Adipose tissue (tissue), 3 donors: ENCODE results near the gene PRKCI. TPM values are rescaled to one million over a fixed set of nuclear protein-coding genes. Genes with fewer than 3 reads are reported as not detected.
"Not testable (repeated sequence)": the region's sequence is repeated elsewhere in the genome, so short reads cannot be mapped to it uniquely, and the experiment has no call there.

Source experiments
- H3K27ac ChIP-seq: one replicate; pipeline ENCODE4 v1.5.1; 2013; ENCODE audit warnings: low read depth, low read length
- WGBS, 3 donors: extraction: QIAGEN DNeasy Blood & Tissue Kit; methylation state at CpG; one replicate each; pipeline ENCODE4 v1.1.7; 2013; 5-methylcytosine and 5-hydroxymethylcytosine counted together
- polyA plus RNA-seq, 3 donors: library from polyadenylated mRNA; stranded (reverse); fragments of 200-250 nt; gene quantifications; one replicate each; pipeline ENCODE4 v1.2.3, GENCODE V29; 2013
- donor health status: healthy with polysubstance abuse.
- donor health status: Bipolar disorder and iron deficiency.
- donor health status: healthy.

Gene PRKCI
- polyA plus RNA-seq, 3 donors = 4.8 to 12.8 (median 8.3) TPM

DNA sequence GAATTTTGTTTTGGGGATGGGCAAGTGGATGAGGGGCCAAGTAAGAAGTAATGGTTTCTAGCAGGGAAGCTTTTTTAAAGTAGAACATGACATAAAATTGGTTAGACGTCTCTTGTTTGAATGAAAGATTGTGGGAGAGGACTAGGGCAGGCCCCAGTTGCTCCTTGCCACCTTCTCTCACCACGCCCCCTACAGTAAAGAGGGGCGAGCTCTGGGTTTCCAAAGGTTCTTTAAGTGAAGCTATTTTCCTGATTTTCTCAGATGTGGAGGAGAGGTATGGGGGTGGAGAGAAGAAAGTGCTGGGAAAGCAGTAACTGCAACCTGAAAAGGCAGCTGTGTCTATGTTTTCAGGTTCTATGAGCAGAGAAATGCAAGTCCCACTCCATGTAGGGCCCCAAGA, 102.7 kb downstream of the PRKCI start:
- 85 to 90% (median 89%) methylated on average over 3 of the region's 3 CpGs for WGBS, 3 donors

DNA sequence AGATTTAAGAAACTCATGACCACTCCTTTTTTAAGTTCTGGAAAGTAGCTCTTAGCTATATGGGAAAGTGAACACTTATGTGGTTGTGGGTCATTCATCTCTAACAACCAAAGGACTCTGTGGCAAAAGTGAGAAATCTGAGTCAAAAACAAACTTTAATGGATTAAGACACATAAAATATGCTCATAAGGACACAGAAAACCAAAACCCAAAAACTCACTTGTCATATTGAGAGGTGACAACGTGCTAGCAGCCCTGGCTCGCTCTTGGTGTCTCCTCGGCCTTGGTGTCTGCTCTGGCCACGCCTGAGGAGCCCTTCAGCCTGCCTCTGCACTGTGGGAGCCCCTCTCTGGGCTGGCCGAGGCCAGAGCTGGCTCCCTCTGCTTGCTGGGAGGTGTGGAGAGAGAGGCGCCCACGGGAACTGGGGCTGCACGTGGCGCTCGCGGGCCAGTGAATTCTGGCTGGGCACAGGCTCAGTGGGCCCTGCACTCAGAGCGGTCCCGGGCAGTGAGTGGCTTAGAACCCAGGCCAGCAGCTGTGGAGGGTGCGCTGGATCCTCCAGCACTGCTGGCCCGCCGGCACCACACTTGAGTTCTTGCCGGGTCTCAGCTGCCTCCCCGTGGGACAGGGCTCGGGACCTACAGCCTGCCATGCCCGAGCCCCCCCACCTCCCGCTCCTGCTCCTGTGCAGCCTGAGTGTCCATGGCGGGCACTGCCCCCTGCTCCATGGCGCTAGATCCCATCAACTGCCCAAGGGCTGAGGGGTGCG, 105.0 kb downstream of the PRKCI start:
- H3K27ac ChIP-seq = no peak overlapping the region
- WGBS, 3 donors = 93 to 97% (median 95%) methylated on average over 23 to 24 of the region's 24 CpGs

More for the DNA sequence above, 102.7 kb downstream of the PRKCI start:
- no peak overlapping the region for H3K27ac ChIP-seq

DNA sequence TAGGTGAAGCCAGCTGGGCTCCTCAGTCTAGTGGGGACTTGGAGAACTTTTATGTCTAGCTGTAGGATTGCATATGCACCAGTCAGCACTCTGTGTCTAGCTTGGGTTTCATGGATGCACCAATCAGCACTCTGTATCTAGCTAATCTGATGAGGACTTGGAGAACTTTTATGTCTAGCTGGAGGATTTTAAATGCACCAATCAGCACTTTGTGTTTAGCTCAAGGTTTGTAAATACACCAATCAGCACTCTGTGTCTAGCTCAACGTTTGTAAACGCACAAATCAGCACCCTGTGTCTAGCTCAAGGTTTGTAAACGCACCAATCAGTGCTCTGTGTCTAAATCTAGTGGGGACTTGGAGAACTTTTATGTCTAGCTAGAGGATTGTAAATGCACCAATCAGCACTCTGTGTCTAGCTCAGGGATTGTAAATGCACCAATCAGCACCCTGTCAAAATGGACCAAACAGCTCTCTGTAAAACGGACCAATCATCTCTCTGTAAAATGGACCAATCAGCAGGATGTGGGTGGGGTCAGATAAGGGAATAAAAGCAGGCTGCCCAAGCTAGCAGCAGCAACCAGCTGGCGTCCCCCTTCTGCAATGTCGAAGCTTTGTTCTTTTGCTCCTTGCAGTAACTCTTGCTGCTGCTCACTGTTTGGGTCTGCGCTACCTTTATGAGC, 105.8 kb downstream of the PRKCI start:
- WGBS, 3 donors = 81 to 96% (median 86%) methylated on average over 7 of the region's 7 CpGs
- H3K27ac ChIP-seq = not testable (repeated sequence)

DNA sequence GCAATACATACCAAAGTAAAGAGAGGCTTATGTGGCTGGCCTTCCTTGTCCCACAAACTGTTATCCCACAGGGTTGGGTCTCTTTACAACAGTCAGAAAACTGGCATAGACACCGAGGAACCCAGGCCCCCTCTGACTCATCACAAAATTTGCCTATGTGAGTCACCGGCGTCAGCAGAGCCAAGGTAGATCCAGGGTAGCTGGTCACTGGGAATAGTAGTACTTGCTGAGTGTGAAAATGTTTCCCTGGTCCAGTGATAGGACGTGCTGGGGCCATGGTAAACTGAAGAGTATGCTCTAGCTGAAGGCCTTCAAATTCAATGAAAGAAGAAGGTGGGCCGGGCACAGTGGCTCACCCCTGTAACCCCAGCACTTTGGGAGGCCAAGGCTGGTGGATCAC, 108.1 kb downstream of the PRKCI start:
- no peak overlapping the region for H3K27ac ChIP-seq
- WGBS, 3 donors = 71 to 78% (median 78%) methylated on average over 5 of the region's 5 CpGs

DNA sequence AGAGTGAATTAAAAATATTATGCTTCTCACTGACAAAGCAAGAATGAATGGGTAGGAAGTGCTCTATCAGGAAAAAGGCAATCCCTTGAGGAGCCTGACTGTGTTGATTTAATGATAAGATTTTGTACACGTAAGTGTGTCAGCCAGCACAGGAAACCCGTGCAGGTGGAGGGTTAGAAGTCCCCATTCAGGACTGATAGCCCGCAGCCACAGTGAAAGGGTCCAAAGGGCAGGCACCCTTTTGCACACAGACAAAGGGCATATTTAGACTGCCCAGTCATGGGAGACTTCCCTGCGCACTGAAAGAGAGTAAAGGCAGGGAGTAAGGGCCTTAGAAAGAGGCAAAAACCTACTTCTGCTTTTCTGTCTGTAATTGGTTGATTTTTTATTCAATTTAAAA, 108.9 kb downstream of the PRKCI start:
- no peak overlapping the region for H3K27ac ChIP-seq
- WGBS, 3 donors = 18 to 58% (median 44%) methylated on average over 4 of the region's 4 CpGs

DNA sequence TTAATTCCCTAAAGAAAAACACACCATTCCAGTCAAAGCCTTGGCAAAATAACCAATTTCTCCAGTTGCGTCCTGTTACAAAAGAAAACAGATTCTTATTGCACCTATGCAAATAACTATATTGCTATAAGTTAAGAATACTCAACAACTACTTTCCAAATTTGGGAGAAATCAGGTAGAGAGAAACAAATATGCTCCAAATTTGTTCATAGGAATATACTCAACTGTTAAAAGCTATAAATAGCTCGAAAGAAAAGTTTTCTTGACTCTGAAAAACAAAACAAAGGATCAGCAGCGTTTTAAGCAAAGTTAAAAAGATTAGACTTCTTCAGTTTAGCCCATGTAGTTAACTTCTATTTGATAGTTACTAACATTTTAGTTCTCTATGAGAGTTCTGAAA, 115.2 kb downstream of the PRKCI start:
- 84 to 91% (median 91%) methylated on average over 3 of the region's 3 CpGs for WGBS, 3 donors
- no peak overlapping the region for H3K27ac ChIP-seq

DNA sequence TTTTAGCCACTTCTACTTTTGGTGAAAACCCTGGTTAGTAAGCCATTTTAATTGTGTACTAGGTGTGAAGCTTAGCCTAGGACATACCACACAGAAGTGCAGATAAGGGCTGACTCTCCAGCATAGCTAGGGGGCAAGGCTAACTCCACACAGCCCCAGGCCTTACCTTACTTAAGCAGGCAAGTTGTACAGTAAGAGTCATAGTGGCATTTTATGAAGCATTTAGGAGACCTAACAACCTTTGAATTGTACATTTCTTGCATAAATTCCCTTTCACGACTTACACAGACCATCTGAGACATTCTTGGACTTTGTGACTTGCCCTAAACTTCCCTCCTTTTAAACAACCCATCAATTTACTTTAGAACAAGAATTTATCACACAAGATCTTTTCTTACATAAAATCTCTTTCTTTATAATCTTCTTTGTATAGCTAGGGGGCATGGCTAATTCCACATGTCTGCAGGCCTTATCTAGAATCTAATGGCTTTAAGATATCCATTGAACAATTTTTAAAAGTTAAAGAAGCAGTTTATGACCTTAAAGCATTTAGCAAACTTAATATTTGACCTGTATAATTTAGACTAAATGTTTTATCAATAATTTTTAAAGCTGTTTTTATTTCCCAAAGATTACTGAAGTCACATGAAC, 116.6 kb downstream of the PRKCI start:
- WGBS, 3 donors = 81 to 92% (median 81%) methylated on average over 1 of the region's 1 CpG
- H3K27ac ChIP-seq = no peak overlapping the region

DNA sequence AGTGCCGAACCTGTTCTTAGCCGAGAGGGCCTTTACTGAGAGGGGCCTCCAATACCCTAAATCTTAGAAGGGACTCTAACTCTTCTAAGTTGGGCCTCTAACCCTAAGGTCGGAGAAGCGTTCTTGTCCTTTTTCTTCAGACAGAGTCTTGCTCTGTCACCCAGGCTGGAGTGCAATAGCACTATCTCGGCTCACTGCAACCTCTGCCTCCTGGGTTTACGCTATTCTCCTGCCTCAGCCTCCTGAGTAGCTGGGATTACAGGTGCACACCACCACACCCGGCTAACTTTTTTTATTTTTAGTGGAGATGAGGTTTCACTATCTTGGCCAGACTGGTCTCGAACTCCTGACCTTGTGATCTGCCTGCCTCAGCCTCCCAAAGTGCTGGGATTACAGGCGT, 120.0 kb downstream of the PRKCI start:
- not testable (repeated sequence) for H3K27ac ChIP-seq
- WGBS, 3 donors = 96% methylated on average over 9 of the region's 9 CpGs

DNA sequence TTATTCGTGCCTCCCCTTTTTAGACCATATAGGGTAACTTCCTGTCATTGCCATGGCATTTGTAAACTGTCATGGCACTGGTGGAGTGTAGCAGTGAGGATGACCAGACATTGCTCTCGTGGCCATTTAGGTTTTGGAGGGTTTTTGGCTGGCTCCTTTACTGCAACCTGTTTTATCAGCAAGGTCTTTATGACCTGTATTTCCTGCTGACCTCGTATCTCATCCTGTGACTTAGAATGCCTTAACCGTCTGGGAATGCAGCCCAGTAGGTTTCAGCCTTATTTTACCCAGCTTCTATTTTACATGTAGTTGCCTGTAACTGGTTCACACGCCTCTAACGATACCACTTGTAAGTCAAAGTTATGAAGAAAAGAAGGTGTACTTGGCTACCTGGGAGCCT, 121.6 kb downstream of the PRKCI start:
- 55 to 65% (median 60%) methylated on average over 6 of the region's 6 CpGs for WGBS, 3 donors

DNA sequence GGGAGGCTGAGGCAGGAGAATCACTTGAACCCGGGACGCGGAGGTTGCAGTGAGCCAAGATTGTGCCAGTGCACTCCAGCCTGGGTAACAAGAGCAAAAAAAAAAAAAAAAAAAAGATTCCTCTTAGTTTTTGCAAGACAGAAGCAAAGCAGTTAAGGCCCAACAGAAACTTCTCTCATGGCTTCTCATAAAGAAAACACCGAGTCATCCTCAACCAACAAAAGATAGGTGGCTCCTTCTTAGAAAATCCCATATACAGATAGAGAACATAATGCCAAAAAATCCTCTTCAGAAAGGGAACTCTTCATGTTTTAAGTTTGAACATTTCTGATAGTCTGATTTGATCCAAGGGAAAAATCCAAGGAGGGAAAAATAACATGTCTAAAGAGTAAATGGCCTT, 122.7 kb downstream of the PRKCI start:
- H3K27ac ChIP-seq = no peak overlapping the region
- 74 to 95% (median 93%) methylated on average over 4 of the region's 4 CpGs for WGBS, 3 donors

More for the DNA sequence above, 121.6 kb downstream of the PRKCI start:
- H3K27ac ChIP-seq = not testable (repeated sequence)

DNA sequence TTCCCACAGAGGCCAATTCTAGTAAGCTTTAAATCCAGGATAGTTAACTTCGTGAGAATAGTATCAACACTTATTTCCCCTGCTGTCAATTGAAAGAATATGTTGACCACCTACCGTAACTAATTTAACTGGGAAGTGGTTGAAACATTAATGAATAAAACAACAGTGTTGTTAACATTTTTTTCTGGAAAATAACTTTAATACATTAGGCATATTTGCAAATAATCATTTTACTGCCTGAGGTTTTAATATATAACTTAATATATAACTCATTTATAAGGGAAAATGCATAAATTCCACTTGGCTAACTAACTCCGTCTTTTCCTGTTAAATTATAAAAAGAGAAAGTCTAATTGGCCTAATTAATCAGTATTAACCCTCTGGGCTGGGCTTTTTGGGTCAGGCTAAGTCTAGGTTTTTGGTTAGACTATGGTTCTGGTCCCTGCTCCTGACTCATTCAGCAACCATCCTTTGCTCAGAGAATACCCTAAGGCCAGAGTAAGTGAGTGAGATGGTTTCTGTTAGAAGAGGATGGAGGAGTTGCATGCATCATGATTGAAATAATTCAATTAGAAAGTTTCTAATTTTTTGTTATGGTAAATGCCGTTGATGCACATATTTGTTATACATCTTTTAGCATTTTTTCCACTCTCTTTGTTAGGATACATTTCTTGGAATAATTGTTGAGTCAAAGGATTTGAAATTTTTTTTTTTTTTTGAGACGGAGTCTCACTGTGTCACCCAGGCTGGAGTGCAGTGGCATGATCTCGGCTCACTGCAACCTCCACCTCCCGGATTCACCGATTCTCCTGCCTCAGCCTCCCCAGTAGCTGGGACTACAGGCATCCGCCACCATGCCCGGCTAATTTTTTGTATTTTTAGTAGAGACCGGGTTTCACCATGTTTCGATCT, 124.5 kb downstream of the PRKCI start:
- WGBS, 3 donors = 90 to 96% (median 91%) methylated on average over 12 of the region's 12 CpGs

DNA sequence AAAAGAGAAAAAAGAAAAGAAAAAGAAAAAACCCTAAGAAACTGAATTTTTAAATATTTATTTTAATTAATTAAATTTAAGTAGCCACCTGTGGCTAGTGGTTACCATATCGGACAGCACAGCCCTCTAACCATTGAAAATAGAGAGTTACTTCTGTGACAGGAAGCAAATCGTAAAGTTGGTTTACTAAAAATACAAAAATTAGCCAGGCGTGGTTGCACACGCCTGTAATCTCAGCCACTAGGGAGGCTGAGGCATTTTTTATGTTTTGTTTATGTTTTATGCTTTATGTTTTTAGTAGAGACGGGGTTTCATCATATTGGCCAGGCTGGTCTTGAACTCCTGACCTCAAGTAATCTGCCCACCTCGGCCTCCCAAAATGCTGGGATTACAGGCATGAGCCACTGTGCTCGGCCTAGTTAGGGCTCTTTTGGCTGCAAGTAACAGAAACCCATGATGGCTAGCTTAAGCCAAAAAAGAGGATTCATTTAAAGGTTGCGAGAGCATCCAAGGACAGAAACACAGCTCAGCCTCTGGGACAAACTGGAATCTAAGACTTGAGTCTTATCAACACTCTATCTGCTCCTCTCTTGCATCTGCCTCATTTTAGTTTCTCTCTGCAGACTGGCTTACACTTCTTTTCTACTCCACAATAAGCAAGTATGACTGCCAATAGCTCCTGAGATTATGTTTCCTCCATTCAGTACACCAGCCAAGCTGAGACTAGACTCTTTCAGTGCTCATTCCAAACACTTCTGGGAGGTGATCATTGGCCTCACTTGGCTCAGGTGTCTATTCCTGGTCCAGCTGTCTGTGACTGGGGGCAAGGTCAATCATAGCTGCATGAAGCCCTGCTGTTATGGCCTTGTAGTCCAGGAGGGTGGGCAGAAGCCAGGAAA, 128.5 kb downstream of the PRKCI start:
- WGBS, 3 donors = 61 to 86% (median 80%) methylated on average over 8 of the region's 8 CpGs

More for the DNA sequence above, 124.5 kb downstream of the PRKCI start:
- no peak overlapping the region for H3K27ac ChIP-seq

DNA sequence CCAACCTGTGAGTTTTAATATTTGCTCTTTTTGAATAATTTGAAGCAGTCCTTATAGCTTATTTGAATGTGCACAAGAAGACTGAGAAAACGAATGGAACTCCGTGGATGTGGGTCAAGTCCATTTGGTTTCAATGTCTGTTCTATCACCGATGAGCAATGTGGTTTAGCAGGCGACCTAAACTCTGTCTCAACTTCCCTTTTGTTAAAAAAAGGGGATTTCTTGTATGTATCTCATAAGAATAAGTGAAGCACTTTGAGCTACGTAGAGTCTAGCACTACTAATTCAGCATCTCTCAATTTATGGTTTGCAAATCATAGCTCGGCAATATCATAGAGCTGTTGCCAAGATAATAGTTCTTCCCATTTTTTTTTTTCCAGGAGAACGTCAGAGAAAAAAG, 130.7 kb downstream of the PRKCI start:
- H3K27ac ChIP-seq = no peak overlapping the region
- WGBS, 3 donors = 52 to 81% (median 53%) methylated on average over 7 of the region's 7 CpGs

More for the DNA sequence above, 128.5 kb downstream of the PRKCI start:
- no peak overlapping the region for H3K27ac ChIP-seq

DNA sequence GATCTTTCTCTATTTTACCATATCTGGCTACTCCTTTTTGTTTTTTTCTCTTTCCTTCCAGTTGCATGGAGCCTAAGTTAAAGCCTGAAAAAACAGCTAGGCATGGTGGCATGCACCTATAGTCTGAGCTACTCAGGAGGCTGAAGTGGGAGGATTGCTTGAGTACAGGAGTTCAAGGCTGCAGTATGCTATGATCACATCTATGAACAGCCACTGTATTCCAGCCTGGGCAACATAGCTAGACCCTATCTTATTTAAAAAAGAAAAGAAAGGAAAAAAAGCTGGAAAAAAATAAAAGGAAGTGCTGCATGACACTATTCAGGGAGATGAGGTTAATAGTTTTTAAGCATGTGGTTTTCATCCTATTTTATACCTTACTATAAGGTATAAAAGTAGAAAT, 131.3 kb downstream of the PRKCI start:
- no peak overlapping the region for H3K27ac ChIP-seq

DNA sequence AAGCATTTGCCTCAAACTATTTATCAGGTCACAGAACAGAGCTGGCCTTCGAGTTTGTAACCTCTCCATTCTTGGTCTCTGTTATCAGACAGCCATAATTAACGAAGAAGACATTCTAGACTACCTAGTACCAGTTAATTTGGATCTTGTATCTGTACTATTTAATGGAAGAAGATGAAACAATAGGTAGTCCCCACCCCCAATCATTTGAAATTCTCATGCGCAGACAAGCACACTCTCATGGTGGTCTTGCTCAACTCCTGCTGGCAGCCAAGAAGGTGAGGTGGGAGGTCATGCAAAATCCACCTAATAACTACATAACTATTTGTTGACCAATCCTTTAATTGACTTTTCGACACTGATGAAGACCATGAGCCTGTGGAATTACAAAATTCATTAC, 132.5 kb downstream of the PRKCI start:
- H3K27ac ChIP-seq = no peak overlapping the region
- WGBS, 3 donors = 95 to 97% (median 96%) methylated on average over 4 of the region's 4 CpGs
